ENCODE data around the gene GRIN2C.

DNA sequence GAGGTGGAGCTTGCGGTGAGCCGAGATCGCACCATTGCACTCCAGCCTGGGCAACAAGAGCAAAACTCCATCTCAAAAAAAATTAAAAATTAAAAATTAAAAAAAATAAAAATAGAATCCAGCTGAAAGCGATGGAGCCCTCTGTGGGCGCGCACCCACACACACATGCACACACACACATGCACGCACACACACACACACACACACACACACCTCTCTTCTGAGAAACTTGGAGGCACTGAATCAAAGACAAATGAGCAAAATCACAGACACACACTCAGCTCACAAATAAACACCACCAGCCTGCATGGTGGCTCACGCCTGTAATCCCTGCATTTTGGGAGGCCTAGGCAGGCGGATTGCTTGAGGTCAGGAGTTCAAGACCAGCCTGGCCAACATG, 43.3 kb upstream of the GRIN2C start:
- no peak for TF ChIP-seq POLR2AphosphoS5 (IDR thresholded peaks at IDR 0.05; ENCODE audit: borderline replicate concordance, low read depth, low read length)
- no peak for TF ChIP-seq EZH2 (IDR thresholded peaks at IDR 0.05)

All from SK-N-MC (cell line).